Caki2 (cell line): Measurements from ENCODE around the gene CTNNAL1. TPM values are rescaled to one million over a fixed set of nuclear protein-coding genes. Genes with fewer than 3 reads are reported as not detected.

ENCODE experiments used
- DNase-seq: peaks from one replicate; pipeline ENCODE4 v3.0.0-alpha.2; 2015; ENCODE audit warnings: low read depth
- in situ Hi-C: cut with HindIII; loops from 2 replicates; pipeline ENCODE4 v1.10.0; 2016; ENCODE audit warnings: low sequenced_read_pairs, low pct_unique_long_range_greater_than_20kb, mixed read lengths
- total RNA-seq: library from RNA; depleted of rRNA; stranded (reverse); fragments of >200 nt; shearing (Covaris generic); gene quantifications from 2 replicates; pipeline ENCODE4 v1.2.3, GENCODE V29; 2014; ENCODE audit warnings: low replicate concordance

The CTNNAL1 gene
- total RNA-seq, 1 experiment from 2014 or later, result 80.3 TPM

DNA sequence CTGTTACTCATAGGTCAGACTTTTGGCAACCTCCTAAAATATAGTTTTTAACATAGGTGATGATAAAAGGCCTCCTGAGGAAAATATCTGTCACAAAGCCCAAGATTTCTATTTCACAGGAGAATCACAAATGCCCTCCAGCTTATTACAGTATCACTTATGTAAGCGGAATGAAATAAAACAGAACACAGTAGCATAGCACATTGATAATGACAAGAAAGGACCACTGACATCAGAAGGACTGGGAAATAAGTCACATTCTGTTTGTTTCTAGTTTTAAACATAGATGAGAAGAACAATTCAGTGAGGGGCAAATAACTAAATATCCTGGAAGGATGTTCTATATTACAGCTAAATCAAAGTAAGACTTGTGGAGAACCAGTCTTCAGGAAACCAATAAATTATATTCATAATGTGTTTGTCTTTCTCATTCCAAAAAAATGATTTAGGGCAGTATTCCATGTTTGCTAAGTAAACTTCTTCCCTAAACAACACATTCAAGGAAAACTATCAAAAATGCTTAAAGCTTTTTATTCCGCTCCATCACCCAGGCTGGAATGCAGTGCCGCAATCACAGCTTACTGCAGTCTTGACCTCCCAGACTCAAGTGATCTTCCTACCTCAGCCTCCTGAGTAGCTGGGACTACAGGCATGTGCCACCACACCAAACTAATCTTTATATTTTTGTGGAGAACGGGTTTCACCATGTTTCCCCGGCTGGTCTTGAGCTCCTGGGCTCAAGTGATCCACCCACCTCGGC is 20.8 kb upstream of the CTNNAL1 start:
- DNase-seq, result no peak
- in situ Hi-C loops, result no loop called here

DNA sequence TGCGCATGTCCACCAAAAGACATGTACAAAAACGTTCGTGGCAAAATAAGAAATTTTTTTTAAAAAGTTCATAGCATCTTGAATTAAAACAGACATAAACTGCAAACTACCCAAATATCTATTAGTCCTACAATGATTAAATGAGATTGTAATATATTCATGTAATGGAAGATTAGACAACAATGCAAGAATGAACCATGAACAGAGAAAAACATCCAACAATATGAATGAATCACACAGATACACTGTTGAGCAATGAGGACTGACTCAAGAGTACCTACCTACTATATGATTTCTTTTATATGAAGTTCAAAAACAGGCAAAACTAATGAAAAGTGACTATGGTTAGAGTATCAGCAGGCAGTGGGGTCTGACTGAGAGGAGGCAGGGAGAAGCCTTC is 17.9 kb upstream of the CTNNAL1 start:
- in situ Hi-C loops, result no loop called here

DNA sequence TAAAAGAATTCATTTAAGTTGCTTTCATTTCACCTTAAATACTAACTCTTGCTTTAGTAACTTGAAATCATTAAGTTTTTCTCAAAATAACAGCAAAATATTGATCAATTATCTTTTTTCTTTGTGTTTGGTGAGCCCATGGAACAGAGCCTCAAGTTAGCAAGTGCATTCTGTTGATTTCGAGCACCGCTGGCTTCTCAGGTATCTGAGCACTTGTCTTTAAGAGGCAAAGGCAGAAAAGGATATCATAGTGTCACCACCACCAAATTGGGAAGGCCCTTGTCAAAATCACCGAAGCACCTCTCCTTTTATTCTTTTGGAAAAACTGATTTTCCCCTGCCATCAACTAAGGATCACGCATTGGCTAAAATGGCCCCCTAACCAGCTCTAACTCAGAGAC is 17.1 kb upstream of the CTNNAL1 start:
- no peak for DNase-seq
- in situ Hi-C loops, result no loop called here

More for the DNA sequence above, 17.9 kb upstream of the CTNNAL1 start:
- no peak for DNase-seq

DNA sequence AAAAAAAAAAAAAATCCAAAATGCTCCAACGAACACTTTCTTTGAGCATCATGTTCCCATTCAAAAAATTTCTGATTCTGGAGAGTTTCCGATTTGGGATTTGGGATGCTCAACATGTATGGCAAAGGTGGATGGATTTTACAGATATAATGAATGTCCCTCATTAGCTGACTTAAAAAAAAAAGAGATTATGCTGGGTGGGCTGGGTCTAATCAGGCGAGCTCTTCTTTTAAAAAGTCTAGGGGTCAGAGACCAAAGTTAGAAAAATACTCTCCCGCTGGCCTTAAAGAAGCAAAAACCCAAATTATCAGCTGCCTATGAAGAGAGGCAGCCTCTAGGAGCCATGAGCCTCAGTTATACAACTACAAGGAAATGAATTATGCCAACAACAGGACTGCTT is 15.2 kb upstream of the CTNNAL1 start:
- no peak for DNase-seq
- in situ Hi-C loops, result no loop called here

DNA sequence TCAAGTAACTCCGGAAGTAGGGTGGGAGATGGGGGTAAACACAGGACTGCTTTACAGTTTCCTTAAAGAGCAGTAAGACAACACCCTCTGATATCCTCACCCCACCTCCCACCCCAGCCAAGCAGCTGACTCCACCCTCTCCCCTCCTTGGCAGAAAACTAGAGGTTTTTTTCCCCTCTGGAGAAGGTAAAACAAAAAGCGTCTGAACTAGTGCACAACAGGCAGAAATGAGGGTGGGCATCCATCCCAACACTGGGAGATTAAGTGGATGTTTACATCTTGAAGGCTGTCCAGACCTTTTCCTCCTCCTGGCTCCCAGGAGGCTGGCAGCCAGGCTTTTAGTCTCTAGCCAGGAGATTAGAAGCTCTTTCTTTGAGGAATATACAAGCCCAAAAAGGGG is 13.9 kb upstream of the CTNNAL1 start:
- DNase-seq, result no peak
- in situ Hi-C loops, result no loop called here

DNA sequence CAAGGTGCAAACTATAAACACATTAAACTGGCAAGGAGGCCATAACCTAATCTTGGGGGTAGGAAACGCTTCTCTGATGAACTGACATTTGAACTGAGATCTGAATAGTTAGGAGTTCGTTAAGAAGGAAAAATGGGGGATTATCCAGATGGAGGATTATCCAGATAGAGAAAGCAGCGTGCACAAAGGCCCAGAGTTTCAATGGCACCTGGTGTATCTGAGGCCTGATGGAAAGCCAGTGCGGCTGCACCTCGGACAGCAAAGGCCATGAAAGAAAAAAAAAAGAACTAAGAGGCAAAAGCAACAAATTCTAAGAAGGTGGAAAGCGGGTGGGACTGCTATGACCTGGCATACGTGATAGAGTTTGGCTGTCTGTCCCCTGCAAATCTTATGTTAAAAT is 13.0 kb upstream of the CTNNAL1 start:
- in situ Hi-C loops, result no loop called here
- DNase-seq, result no peak

DNA sequence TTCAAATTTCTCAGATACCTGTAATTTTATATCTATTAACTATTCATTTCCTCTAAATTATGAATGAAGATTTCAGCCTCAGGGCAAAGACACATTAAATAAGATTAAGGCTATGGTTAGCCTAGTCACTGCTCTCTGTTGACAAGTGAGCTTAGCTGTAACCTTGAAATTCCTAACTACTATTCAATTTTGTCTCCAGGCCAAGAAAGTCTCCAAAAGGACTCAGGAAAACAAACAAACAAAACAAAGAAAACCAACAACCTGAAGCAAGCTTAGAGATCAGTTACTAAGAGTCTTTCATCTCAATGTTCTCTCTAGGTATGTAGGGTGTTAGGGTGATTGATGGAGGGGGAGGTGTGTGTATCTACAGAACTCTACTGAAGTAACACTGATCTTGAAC is 9.6 kb upstream of the CTNNAL1 start:
- DNase-seq, result no peak
- in situ Hi-C loops, result no loop called here

DNA sequence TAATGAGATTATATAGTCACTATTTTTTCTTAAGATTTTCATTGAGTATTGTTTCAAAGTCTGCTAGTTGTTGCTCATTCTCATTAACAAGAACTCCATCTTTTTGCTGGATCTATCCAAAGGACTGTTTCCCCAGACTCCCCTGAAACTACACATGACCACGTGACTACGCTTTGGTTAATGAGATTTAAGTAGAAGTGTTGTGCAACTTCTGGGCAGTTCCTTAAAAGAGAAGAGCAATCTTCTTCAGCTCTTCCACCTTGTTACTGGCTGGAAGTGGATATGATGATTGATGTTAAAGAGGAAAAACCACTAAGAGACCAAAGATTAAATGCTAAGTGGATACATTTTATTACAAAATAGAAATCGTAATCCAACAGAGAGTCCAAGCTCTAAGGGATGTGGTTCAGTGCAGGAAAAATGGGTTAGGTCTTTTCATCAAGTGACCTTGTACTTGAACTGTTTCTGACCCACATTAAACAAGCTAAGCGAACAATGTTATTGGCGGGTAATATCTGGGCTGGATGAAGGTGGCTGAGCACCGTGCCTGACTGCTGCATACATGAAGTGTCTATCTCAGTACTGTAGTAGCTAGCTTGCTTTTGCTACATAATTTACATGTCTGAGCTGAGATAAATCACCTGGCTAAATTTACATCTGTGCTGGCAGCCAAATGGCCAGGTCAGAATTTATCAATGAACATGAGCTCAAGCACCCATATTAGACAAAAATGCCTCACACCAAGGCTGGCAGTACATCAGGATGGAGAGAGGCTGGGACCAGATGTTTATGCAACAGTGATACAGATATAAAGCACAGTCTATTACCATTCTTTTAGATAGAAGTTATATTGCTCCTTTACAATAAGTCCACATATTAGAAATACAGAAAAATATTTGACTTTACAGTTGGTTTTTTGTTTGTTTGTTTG is 7.5 kb upstream of the CTNNAL1 start:
- no peak for DNase-seq
- in situ Hi-C loops, result no loop called here

DNA sequence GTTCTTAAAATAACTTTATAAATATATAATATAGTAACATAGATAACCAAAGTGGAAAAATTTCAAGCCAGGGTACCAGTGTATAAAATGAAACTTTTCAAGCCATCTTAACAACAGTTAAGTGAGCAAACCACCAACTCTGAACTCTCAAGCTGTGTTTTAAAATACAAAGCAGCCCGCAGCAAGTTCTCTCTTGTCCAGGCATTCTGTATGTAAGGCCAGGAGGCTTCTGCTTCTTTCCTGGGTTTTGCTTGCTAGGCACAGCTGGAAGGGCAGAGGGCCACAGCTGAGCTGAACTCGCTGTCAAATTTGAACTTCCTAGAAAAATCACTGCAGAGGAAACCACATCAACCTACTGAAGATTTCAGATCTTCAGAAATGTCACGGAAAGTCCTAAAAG is 6.8 kb upstream of the CTNNAL1 start:
- in situ Hi-C loops, result no loop called here
- no peak for DNase-seq

DNA sequence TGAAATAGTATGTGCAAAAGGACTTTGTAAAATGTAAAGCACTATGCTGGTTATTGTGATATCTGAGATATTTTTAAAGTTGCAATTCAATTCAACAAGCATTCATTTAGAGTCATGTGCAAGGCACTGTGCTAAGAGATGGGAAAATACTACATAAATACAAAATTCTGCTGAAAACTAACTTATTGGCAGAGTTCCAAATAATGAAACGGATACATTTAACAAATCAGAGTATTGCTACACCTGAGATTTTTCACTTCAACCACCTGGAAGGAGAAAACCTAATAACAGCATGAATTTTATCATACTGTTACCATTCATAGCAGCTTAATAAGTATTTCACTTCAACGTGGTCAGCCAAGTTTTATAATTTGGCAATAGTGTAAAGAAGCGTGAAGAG is 6.1 kb upstream of the CTNNAL1 start:
- in situ Hi-C loops, result no loop called here

DNA sequence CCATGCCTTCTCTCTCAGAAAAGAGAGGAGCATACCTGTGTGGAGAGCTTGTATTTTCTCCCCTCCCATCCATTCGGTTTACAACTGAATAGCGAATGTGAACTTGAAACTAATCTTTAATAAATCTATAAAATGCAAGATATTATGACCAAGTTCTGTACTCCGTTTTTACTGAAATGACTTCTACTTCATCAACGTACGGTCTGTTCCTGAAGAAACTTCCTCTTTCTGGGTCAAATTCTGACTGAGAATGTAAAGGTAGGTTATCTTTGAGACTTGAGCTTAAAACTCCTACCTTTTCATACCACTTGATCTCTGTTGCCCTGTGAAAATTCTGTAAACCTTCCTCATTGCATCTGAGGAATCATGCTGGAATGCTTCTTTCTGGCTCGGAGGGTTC is 4.2 kb upstream of the CTNNAL1 start:
- in situ Hi-C loops, result no loop called here

More for the DNA sequence above, 6.1 kb upstream of the CTNNAL1 start:
- no peak for DNase-seq

DNA sequence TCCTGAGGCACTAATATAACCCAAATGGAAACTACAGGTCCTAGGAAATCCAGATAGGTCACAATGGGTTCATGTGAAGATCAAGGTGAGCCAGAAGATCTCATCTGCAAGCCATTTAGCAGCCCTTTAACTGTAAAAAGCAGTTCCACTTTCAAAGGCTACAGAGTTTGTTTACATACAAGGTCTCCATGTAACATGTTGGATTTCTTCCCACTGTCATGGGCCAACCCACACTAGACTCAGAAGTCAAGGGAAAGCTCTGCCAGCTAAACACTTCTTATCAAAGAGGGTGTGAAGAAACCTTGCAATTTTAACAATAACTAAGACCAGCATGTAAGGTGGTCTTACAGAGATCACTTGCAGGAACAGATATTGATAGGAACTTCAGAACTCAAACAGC is 3.8 kb upstream of the CTNNAL1 start:
- in situ Hi-C loops, result no loop called here
- DNase-seq, result no peak

More for the DNA sequence above, 4.2 kb upstream of the CTNNAL1 start:
- DNase-seq, result no peak

DNA sequence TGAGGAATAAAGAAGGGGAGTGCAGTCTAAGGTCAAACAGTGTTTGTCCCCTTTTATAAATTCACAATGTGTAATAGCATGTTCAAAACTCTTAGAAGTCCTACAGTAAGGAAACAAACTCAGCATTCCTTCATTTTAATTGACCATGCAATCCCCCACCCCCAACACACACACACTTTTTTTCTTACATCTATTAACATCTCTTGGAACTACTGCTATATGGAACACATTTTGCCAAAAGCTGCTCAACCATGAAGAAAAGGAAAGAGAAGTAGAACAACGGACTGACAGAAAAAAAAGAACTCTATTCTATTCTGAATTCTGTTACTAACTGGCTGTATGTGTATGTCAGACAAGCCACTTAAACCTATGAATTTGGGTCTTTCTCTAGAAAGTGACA is 2.8 kb upstream of the CTNNAL1 start:
- in situ Hi-C loops, result no loop called here
- peak; percentile 63 for DNase-seq

DNA sequence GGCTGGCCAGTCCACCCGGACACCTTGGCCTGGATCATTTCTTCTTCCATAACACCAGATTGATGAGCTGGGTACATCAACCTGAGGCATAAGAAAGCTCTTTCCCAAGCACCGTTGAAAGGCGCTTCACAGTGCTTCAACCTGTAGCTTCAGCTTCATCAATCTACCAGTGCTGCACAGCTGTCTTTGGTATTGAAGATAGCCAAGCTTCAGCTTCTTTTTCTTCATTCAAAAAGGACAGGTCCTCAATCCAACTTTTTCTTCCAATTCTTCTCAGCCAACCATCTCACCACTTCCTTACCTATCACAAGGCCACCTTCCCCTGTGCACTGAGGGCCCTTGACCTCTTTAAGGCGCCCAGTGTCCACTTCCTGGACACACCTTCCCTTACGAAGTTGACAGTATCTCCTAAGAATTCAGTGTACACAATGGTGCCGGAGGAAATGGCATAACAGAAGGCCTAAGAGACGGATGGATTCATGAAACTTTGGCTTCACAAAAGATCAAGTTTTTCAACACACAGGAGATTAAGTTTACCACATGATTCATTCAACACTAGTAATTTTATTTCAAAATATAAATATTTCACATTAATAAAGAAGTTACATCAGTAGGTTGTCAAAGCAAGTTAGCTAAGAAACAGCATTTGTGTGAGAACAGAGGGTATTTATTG is 1.4 kb upstream of the CTNNAL1 start:
- no peak for DNase-seq
- in situ Hi-C loops, result no loop called here

DNA sequence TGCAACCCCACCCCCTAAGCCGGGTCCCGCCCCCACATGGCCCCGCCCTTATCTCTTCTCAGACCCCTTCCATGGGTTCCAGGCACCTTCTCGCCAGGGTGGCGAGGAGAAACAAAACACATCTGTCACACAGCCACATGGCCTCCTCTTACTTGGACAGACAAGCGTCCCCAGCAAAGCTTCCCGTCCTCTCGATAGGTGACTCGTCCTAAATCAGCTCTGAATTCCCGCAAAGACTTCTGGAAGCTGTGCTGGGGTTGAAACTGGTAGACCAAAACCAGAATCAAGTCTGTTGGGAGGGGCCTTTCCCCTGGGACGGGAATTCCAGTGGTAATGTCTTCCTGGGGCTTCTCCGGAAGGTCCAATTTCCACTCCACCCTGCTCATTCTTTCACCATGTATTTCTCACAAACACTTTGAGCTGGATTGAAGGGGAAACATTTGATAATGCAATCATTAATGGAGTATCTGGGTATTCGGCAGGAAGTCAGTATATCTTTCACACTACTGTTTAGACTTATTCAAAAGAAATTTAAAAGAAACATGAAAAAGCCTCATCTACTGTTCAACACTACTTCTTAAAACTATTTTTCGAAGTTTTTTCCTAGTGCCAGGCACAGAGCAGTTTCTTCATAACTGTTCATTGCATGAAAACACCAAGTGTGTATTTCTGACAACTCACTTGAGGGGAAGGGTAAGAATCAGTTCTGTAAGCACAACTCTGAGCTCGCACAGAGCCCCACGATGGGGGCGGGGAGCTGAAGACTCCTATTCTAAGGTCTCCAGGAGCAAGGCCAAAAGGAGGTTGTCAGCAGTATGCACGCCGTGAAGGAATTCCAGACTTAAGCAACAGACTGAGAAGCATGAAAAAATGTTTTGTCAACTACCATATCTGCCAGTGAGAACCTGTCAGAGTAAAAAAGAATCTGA is 644 bp upstream of the CTNNAL1 start:
- DNase-seq, result peak; percentile 69
- in situ Hi-C loops, result no loop called here

DNA sequence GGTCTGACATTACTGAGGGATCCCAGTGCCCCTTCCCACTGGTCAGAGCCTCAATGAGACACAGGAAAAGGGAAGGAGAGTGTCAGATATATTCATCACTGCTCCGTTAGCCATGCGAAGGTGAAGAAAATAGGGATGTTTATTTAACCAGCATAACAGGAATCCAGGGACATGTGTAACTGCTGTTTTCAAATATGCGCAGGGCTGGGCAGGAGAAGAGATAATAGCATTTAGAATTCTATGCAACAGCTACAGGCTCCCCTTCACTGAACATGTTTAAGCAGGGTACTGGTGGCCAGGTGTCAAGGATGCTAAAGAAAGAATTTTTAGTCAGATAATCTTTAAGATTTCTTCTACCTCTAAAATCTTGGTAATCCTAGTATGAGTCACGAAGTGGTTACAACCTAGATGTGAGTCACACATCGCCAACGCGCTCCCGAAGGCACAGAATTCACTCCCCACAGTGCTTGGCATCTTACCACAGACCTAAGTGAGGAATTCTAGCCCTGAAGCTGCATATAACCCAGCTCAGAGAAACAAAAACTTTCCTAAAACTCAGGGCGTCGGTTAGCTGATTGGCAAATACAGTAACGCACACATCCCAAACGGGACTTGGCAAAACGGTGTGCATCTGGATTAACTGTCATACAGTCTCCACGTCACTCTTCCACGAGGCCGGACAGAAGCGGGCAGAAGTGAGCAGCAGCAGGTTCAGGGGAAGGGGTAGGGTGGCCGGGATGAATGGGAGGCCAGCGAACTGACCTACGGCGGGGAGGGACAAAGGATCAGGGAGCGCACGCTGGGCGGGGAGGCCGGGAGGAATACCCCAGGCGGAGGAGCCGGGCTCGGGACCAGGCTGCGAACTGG is 1.1 kb downstream of the CTNNAL1 start:
- in situ Hi-C loops, result no loop called here
- DNase-seq, result peak; percentile 86

DNA sequence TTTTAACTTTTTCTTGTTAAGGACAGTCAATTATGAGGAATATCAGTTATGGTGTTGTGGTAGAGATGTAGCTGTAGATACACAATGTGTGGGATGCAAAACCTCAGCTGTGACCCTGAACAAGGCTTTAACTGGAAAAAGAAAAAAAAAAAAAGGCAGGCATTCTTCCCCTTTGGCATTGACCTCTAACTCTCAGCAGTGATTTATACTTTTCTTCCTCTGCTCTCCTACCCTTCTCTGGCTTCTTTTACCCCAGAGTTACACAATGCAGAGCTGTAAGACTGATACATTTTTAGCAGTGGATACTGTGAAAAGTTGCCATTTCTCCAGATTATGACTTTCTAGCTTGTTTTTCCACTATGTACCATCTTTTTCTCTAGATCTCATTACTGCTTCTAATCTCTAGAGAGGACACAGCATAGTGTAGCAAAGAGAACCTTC is 2.0 kb downstream of the CTNNAL1 start:
- DNase-seq, result no peak
- in situ Hi-C loops, result no loop called here
